K562 (cell line): ENCODE data around the gene FOXN3. TPM values are rescaled to one million over a fixed set of nuclear protein-coding genes. Genes with fewer than 3 reads are reported as not detected.
A peak's percentile ranks its signal among the peaks of the same experiment; 100 is the strongest.

Experiments used
- CXXC5 ChIP-seq: fragments of 250-450 bp; sonication (Bioruptor Pico); IDR thresholded peaks from 2 replicates; pipeline ENCODE4 v1.8.0; 2022; ENCODE audit warnings: inconsistent platforms, mild to moderate bottlenecking, moderate library complexity
- KLF10 ChIP-seq: fragments of 250-450 bp; sonication (Bioruptor Pico); IDR thresholded peaks from 2 replicates; pipeline ENCODE4 v1.6.1; 2021; ENCODE audit warnings: matching md5 sums
- MCM5 ChIP-seq: fragments of 450-650 bp; IDR thresholded peaks from 2 replicates; pipeline ENCODE4 v1.6.1; 2016; ENCODE audit warnings: low read depth
- SMARCC2 ChIP-seq: fragments of 450-650 bp; IDR thresholded peaks from 2 replicates; pipeline ENCODE4 v1.6.1; 2017; ENCODE audit warnings: antibody characterized with exemption, moderate library complexity, mild to moderate bottlenecking, low read depth
- polyA plus RNA-seq, 8 experiments: library from polyadenylated mRNA; depleted of rRNA in 4 of 8; stranded (reverse) in 5 of 8; unstranded in 3 of 8; fragments of >200 nt; fragmentation: Nextera tagmentation in 2 of 8; fragmentation: Illumina TruSeq in 1 of 8; extraction: Ambion mirVana in 2 of 8; extraction: Trizol in 1 of 8; gene quantifications; 2 replicates each; pipeline versions ENCODE4 v1.2.1 to v1.2.3, GENCODE V29; 2011 to 2014; ENCODE audit warnings: inconsistent platforms in 1 of 8, missing spikeins in 1 of 8
- total RNA-seq, 7 experiments: library from RNA; depleted of rRNA in 6 of 7; stranded (reverse); fragments of >200 nt in 6 of 7; fragmentation: Illumina TruSeq in 2 of 7; extraction: Trizol in 2 of 7; gene quantifications; 2 replicates each; pipeline versions ENCODE4 v1.2.1 to v1.2.3, GENCODE V29; 2011 to 2021; ENCODE audit warnings: low replicate concordance in 1 of 7
- TF ChIP-seq, protein P1 (sequence below): sonication (generic); formaldehyde crosslinking; IDR thresholded peaks from 2 replicates; pipeline ENCODE4 v1.8.0; 2023; ENCODE audit warnings: missing genetic modification reagents, mild to moderate bottlenecking, borderline replicate concordance
- TF ChIP-seq, protein P2 (sequence below), 3 experiments: fragments of 200-800 bp in 1 of 3; fragments of 250-450 bp in 1 of 3; fragments of 450-650 bp in 1 of 3; sonication (Bioruptor Pico) in 1 of 3; sonication (Bioruptor generic) in 1 of 3; formaldehyde crosslinking in 1 of 3; IDR thresholded peaks; 2 replicates each; pipeline versions ENCODE4 v1.6.1 to v1.8.0; 2016 to 2022; ENCODE audit warnings: mild to moderate bottlenecking in 2 of 3, missing genetic modification characterization in 2 of 3, missing compliant biosample characterization in 1 of 3, moderate library complexity in 1 of 3
- TF ChIP-seq, protein P3 (sequence below), 2 experiments: fragments of 450-650 bp; formaldehyde crosslinking in 1 of 2; IDR thresholded peaks; 2 replicates each; pipeline versions ENCODE4 v1.4.0 to v1.6.1; 2014 to 2020; ENCODE audit warnings: mild to moderate bottlenecking in 2 of 2, borderline replicate concordance in 1 of 2, low read depth in 1 of 2

Gene FOXN3
- total and polyA plus RNA-seq, 9 of the 15 experiments (the other 6 are each of a cell fraction or from before 2014, with no cell fraction given), result 0.07 to 1.3 (median 0.40) TPM

DNA sequence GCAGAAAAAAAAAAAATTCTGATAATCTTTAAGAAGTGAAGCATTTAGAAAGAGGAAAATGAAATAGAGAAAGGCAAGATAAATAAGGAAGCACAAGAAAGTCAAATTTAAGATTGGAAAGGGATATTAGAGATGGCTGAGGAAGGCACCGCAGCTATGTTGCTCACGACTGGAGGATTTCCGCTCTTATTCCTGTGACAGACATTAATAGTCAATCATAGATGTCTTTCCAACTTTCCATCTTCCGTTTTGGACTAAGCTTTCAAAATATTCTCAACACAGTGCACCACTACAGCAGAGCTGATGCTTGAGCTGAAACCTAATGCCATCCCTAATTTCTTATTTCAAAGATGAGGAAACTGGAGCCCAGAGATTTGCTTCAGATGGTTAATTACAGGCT is 290.6 kb downstream of the FOXN3 start (continued):
- TF ChIP-seq, protein P1, sequence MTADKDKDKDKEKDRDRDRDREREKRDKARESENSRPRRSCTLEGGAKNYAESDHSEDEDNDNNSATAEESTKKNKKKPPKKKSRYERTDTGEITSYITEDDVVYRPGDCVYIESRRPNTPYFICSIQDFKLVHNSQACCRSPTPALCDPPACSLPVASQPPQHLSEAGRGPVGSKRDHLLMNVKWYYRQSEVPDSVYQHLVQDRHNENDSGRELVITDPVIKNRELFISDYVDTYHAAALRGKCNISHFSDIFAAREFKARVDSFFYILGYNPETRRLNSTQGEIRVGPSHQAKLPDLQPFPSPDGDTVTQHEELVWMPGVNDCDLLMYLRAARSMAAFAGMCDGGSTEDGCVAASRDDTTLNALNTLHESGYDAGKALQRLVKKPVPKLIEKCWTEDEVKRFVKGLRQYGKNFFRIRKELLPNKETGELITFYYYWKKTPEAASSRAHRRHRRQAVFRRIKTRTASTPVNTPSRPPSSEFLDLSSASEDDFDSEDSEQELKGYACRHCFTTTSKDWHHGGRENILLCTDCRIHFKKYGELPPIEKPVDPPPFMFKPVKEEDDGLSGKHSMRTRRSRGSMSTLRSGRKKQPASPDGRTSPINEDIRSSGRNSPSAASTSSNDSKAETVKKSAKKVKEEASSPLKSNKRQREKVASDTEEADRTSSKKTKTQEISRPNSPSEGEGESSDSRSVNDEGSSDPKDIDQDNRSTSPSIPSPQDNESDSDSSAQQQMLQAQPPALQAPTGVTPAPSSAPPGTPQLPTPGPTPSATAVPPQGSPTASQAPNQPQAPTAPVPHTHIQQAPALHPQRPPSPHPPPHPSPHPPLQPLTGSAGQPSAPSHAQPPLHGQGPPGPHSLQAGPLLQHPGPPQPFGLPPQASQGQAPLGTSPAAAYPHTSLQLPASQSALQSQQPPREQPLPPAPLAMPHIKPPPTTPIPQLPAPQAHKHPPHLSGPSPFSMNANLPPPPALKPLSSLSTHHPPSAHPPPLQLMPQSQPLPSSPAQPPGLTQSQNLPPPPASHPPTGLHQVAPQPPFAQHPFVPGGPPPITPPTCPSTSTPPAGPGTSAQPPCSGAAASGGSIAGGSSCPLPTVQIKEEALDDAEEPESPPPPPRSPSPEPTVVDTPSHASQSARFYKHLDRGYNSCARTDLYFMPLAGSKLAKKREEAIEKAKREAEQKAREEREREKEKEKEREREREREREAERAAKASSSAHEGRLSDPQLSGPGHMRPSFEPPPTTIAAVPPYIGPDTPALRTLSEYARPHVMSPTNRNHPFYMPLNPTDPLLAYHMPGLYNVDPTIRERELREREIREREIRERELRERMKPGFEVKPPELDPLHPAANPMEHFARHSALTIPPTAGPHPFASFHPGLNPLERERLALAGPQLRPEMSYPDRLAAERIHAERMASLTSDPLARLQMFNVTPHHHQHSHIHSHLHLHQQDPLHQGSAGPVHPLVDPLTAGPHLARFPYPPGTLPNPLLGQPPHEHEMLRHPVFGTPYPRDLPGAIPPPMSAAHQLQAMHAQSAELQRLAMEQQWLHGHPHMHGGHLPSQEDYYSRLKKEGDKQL (CRISPR knock-in tag), result no peak
- TF ChIP-seq CXXC5 (CRISPR knock-in tag) (0 out of 2 replicates have a peak, but pooled peaks have one; percentile 18), KLF10 (CRISPR knock-in tag) (no peak), MCM5 (no peak), SMARCC2 (no peak)
- TF ChIP-seq, protein P2, sequence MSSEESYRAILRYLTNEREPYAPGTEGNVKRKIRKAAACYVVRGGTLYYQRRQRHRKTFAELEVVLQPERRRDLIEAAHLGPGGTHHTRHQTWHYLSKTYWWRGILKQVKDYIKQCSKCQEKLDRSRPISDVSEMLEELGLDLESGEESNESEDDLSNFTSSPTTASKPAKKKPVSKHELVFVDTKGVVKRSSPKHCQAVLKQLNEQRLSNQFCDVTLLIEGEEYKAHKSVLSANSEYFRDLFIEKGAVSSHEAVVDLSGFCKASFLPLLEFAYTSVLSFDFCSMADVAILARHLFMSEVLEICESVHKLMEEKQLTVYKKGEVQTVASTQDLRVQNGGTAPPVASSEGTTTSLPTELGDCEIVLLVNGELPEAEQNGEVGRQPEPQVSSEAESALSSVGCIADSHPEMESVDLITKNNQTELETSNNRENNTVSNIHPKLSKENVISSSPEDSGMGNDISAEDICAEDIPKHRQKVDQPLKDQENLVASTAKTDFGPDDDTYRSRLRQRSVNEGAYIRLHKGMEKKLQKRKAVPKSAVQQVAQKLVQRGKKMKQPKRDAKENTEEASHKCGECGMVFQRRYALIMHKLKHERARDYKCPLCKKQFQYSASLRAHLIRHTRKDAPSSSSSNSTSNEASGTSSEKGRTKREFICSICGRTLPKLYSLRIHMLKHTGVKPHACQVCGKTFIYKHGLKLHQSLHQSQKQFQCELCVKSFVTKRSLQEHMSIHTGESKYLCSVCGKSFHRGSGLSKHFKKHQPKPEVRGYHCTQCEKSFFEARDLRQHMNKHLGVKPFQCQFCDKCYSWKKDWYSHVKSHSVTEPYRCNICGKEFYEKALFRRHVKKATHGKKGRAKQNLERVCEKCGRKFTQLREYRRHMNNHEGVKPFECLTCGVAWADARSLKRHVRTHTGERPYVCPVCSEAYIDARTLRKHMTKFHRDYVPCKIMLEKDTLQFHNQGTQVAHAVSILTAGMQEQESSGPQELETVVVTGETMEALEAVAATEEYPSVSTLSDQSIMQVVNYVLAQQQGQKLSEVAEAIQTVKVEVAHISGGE (CRISPR knock-in tag; IDR thresholded peaks at IDR 0.05), result no peak
- TF ChIP-seq, protein P3, sequence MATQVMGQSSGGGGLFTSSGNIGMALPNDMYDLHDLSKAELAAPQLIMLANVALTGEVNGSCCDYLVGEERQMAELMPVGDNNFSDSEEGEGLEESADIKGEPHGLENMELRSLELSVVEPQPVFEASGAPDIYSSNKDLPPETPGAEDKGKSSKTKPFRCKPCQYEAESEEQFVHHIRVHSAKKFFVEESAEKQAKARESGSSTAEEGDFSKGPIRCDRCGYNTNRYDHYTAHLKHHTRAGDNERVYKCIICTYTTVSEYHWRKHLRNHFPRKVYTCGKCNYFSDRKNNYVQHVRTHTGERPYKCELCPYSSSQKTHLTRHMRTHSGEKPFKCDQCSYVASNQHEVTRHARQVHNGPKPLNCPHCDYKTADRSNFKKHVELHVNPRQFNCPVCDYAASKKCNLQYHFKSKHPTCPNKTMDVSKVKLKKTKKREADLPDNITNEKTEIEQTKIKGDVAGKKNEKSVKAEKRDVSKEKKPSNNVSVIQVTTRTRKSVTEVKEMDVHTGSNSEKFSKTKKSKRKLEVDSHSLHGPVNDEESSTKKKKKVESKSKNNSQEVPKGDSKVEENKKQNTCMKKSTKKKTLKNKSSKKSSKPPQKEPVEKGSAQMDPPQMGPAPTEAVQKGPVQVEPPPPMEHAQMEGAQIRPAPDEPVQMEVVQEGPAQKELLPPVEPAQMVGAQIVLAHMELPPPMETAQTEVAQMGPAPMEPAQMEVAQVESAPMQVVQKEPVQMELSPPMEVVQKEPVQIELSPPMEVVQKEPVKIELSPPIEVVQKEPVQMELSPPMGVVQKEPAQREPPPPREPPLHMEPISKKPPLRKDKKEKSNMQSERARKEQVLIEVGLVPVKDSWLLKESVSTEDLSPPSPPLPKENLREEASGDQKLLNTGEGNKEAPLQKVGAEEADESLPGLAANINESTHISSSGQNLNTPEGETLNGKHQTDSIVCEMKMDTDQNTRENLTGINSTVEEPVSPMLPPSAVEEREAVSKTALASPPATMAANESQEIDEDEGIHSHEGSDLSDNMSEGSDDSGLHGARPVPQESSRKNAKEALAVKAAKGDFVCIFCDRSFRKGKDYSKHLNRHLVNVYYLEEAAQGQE (IDR thresholded peaks at IDR 0.05; ENCODE audit: borderline replicate concordance), result peak; percentile 47; the same call in 1 of the 2 replicates
- TF ChIP-seq, protein P3 (CRISPR knock-in tag; IDR thresholded peaks at IDR 0.05; ENCODE audit: low read depth), result no peak
